GM12801 (cell line): ENCODE results near the gene AK8.

Experiments
- CTCF ChIP-seq: IDR thresholded peaks from one replicate; pipeline ENCODE4 v1.5.1; 2011; ENCODE audit warnings: control low read depth; ENCODE audit not compliant: insufficient read length; ENCODE audit errors: extremely low read depth

AK8 gene

DNA sequence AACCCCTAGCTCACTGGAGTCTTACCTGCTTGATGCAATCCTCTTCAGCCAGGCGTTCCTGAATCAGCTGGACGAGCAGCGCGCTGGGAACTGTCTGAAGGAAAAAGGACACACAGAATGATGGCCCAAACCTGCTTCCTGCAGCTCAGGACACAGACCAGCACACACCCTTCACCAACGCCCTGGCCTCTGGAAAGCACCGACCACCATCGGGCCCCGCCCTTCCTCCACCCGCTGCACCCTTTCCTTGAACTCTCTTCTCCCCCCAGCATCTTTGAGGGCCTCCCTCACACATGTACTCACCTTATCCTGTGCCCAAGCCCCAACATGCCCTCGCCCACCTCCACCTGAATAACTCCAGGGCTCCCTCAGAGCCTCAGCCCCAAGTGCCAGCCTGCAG lies 23.3 kb downstream of the AK8 start:
- TF ChIP-seq CTCF: no peak

DNA sequence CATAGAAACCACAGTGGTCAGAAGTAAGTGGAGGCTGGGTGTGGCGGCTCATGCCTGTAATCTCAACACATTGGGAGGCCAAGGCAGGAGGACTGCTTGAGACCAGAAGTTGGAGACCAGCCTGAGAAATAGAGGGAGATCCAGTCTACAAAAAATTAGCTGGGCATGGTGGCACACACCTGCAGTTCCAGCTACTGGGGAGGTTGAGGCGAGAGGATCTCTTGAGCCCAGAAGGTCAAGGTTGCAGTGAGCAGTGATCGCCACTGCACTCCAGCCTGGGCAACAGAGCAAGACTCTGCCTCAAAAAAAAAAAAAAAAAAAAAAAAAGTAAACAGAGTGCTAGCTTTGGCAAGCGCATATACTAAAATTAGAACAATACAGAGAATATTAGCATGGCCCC lies 24.6 kb downstream of the AK8 start:
- TF ChIP-seq CTCF: no peak

DNA sequence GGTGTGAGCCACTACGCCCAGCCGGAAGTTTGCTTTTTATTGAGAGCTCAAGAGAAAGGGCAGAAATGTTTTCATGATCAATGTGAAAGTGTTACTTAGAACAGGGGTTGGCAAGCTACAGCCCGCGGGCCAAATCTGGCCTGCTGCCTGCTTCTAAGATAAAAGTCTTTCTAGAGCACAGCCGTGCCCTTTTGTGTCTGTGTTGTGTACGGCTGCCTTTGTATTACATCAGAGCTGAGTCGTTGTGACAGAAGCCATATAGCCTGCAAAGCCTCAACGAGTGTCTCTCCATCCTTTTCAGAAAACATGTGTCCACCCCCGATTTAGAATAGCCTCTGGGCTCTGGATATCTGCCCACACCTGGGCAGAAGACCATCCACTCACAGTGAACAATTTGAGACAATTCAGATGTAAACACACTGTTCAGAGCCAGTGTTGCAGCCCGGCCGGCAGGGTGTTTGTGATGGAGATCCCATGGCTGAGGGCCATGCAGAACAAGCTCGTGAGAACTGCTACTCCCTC lies 28.8 kb downstream of the AK8 start:
- TF ChIP-seq CTCF: no peak

- no peak for TF ChIP-seq CTCF
Measured at GRCh38 chr9:132846918-132847515, 31.1 kb downstream of the AK8 start.

GRCh38 chr9:132846109-132846917 lies 31.8 kb downstream of the AK8 start:
- TF ChIP-seq CTCF: no peak

- no peak for TF ChIP-seq CTCF
Measured at GRCh38 chr9:132842124-132843044, 35.7 kb downstream of the AK8 start.

- no peak for TF ChIP-seq CTCF
Measured at GRCh38 chr9:132840980-132841379, 37.1 kb downstream of the AK8 start.
